ENCODE results near the gene PROM2. TPM values are rescaled to one million over a fixed set of nuclear protein-coding genes. Genes with fewer than 3 reads are reported as not detected.

PROM2 gene
- total and polyA plus RNA-seq, 12 donors: 0.07 to 4.5 (median 0.84) TPM; not detected in 2

- DNase-seq: no peak
- H3K27me3 ChIP-seq: no peaks in the 10 kb centered on the region
- 67 to 75% (median 70%) methylated on average over 4 of the region's 4 CpGs; no CpG with 5 or more reads in 1 of the 4 donors for WGBS, 4 donors
- no peak for TF ChIP-seq CTCF (IDR thresholded peaks at IDR 0.05)
- TF ChIP-seq POLR2A (IDR thresholded peaks at IDR 0.05): no peak
- H3K27ac ChIP-seq: no peak overlapping the region
- no peaks in the 10 kb centered on the region for H3K4me1 ChIP-seq (replicated peaks in 1 of 2)
- no peaks in the 10 kb centered on the region for H3K36me3 ChIP-seq (replicated peaks in 1 of 2)
- no peaks in the 10 kb centered on the region for H3K9me3 ChIP-seq (replicated peaks in 1 of 3)
- intact Hi-C loops (cut with DNase I): no loop called here
- H3K4me3 ChIP-seq: no peak overlapping the region
These were observed 11.3 kb downstream of the PROM2 start for GRCh38 chr2:95285542-95285932.

- Histone ChIP-seq H3K4me3 (no peak overlapping the region), H3K36me3 (replicated peaks in 1 of 2) (no peaks in the 10 kb centered on the region), H3K4me1 (replicated peaks in 1 of 2) (no peaks in the 10 kb centered on the region), H3K27ac (no peak overlapping the region), H3K9me3 (replicated peaks in 1 of 3) (no peaks in the 10 kb centered on the region), H3K27me3 (no peaks in the 10 kb centered on the region)
- DNase-seq: no peak
- intact Hi-C loops (cut with DNase I): no loop called here
- TF ChIP-seq CTCF (IDR thresholded peaks at IDR 0.05): no peak
- no peak for TF ChIP-seq POLR2A (IDR thresholded peaks at IDR 0.05)
- WGBS, 4 donors: 77 to 88% (median 83%) methylated on average over 2 to 8 of the region's 8 CpGs
These were observed 13.1 kb downstream of the PROM2 start for GRCh38 chr2:95287336-95287735.

- H3K27me3 ChIP-seq: no peaks in the 10 kb centered on the region
- H3K4me1 ChIP-seq (replicated peaks in 1 of 2): no peaks in the 10 kb centered on the region
- no peaks in the 10 kb centered on the region for H3K36me3 ChIP-seq (replicated peaks in 1 of 2)
- no peak overlapping the region for H3K4me3 ChIP-seq
- intact Hi-C loops (cut with DNase I): no loop called here
- DNase-seq: no peak
- no peak for TF ChIP-seq CTCF (IDR thresholded peaks at IDR 0.05)
- no peak for TF ChIP-seq POLR2A (IDR thresholded peaks at IDR 0.05)
- no peak overlapping the region for H3K27ac ChIP-seq
- 90 to 96% (median 93%) methylated on average over 3 to 5 of the region's 5 CpGs; no CpG with 5 or more reads in 1 of the 4 donors for WGBS, 4 donors
- no peaks in the 10 kb centered on the region for H3K9me3 ChIP-seq (replicated peaks in 1 of 3)
These were observed 13.6 kb downstream of the PROM2 start for GRCh38 chr2:95287806-95288205.

GRCh38 chr2:95289253-95289652 lies 15.0 kb downstream of the PROM2 start:
- no peak for DNase-seq
- intact Hi-C loops (cut with DNase I): no loop called here
- Histone ChIP-seq H3K4me1 (replicated peaks in 1 of 2) (no peaks in the 10 kb centered on the region), H3K27me3 (no peaks in the 10 kb centered on the region), H3K27ac (no peak overlapping the region), H3K4me3 (no peak overlapping the region), H3K9me3 (replicated peaks in 1 of 3) (no peaks in the 10 kb centered on the region), H3K36me3 (replicated peaks in 1 of 2) (no peaks in the 10 kb centered on the region)
- TF ChIP-seq CTCF (IDR thresholded peaks at IDR 0.05): no peak
- TF ChIP-seq POLR2A (IDR thresholded peaks at IDR 0.05): no peak
- 64 to 77% (median 68%) methylated on average over 5 to 7 of the region's 7 CpGs for WGBS, 4 donors
